ENCODE data around the gene SNAPC2. TPM values are rescaled to one million over a fixed set of nuclear protein-coding genes. Genes with fewer than 3 reads are reported as not detected.

SNAPC2 gene
- total and polyA plus RNA-seq, 2 experiments from 2014 or later: 33.7 to 47.2 TPM

DNA sequence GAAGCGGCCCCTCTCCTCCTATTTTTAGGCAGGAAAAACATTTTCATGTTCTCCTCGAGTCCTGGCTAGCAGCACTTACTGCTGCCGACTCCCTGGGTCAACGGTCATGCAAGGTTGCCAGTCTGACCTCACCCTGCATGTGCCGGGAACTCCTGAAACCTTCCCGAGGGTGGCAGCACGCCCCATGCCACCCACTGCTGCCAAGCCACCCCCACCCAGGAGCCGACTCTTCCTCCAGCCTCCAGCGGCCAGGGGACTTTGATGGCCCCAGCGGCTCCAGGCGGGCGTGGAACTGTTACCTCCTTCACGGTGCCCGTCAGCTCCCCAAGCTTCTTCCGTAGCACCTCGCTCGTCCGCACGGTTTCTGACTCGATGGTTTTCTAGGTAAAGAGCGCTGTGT lies 14.6 kb downstream of the SNAPC2 start:
- no peaks in the 10 kb centered on the region for H4K20me1 ChIP-seq (ENCODE audit: insufficient read depth)

DNA sequence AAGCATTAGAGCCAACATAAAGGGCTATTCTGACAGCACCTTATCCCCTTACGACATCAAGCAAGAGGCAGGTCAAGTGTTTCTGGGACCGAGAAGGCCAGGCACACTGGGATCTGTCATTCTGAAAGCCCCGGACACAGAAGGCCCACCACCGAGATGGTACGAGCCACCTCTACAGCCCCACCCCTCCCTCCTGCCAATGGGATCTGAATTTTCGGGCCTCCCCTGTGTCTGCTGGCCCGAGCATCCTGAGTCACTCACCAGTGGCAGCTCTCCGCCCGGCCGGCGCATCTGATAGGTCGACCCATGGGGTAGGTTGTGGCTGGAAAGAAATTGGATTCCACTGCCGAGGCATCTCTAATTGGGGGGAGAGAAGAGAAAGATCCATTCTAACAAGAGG lies 20.7 kb downstream of the SNAPC2 start:
- Histone ChIP-seq H4K20me1 (ENCODE audit: insufficient read depth) (no peaks in the 10 kb centered on the region), H2AFZ (no peak overlapping the region), H3K79me2 (ENCODE audit: insufficient read depth) (peaks cover 69% of the 10 kb centered on the region), H3K9me3 (ENCODE audit: low read depth) (no peaks in the 10 kb centered on the region), H3K27ac (no peak overlapping the region), H3K9me2 (ENCODE audit: insufficient read depth) (no peaks in the 10 kb centered on the region), H3K27me3 (replicated peaks; ENCODE audit: insufficient read depth) (no peaks in the 10 kb centered on the region), H3K4me3 (no peak overlapping the region), H3K9ac (no peak overlapping the region), H3F3A (ENCODE audit: insufficient read depth) (no peaks in the 10 kb centered on the region), H3K4me2 (ENCODE audit: unreplicated experiment) (no peak overlapping the region), H3K36me3 (ENCODE audit: low read depth) (peaks cover 26% of the 10 kb centered on the region; the same call in 1 of the 2 replicates), H3K4me1 (ENCODE audit: insufficient read depth) (peaks cover 5% of the 10 kb centered on the region; the same call in 1 of the 2 replicates)
- WGBS, 2 experiments (ENCODE audit: low coverage in 1 of 2, low lambda C conversion rate in 2 of 2, missing lambda C conversion rate in 2 of 2): 88 to 91% methylated on average over 13 of the region's 13 CpGs
- DNase-seq: no peak
- TF ChIP-seq EZH2phosphoT487 (IDR thresholded peaks at IDR 0.05; ENCODE audit: insufficient read depth, low read depth) (no peak), EZH2 (IDR thresholded peaks at IDR 0.05; ENCODE audit: insufficient read depth, poor library complexity, severe bottlenecking) (no peak)
- in situ Hi-C loops (cut with MboI): no loop called here

More for the DNA sequence above, 14.6 kb downstream of the SNAPC2 start:
- Histone ChIP-seq H3K36me3 (ENCODE audit: low read depth) (peaks cover 51% of the 10 kb centered on the region; the same call in 1 of the 2 replicates), H3K4me3 (no peak overlapping the region), H2AFZ (no peak overlapping the region), H3K27me3 (replicated peaks; ENCODE audit: insufficient read depth) (no peaks in the 10 kb centered on the region), H3K9me3 (ENCODE audit: low read depth) (no peaks in the 10 kb centered on the region), H3K9me2 (ENCODE audit: insufficient read depth) (no peaks in the 10 kb centered on the region), H3K9ac (no peak overlapping the region), H3K79me2 (ENCODE audit: insufficient read depth) (peaks cover 37% of the 10 kb centered on the region), H3K27ac (no peak overlapping the region), H3F3A (ENCODE audit: insufficient read depth) (peaks cover 13% of the 10 kb centered on the region), H3K4me2 (ENCODE audit: unreplicated experiment) (no peak overlapping the region), H3K4me1 (ENCODE audit: insufficient read depth) (peaks cover 2% of the 10 kb centered on the region)
- DNase-seq: no peak
- WGBS, 2 experiments (ENCODE audit: low coverage in 1 of 2, low lambda C conversion rate in 2 of 2, missing lambda C conversion rate in 2 of 2): 90 to 91% methylated on average over 20 to 21 of the region's 21 CpGs
- TF ChIP-seq EZH2phosphoT487 (IDR thresholded peaks at IDR 0.05; ENCODE audit: insufficient read depth, low read depth) (no peak), EZH2 (IDR thresholded peaks at IDR 0.05; ENCODE audit: insufficient read depth, poor library complexity, severe bottlenecking) (no peak)
- in situ Hi-C loops (cut with MboI): no loop called here

DNA sequence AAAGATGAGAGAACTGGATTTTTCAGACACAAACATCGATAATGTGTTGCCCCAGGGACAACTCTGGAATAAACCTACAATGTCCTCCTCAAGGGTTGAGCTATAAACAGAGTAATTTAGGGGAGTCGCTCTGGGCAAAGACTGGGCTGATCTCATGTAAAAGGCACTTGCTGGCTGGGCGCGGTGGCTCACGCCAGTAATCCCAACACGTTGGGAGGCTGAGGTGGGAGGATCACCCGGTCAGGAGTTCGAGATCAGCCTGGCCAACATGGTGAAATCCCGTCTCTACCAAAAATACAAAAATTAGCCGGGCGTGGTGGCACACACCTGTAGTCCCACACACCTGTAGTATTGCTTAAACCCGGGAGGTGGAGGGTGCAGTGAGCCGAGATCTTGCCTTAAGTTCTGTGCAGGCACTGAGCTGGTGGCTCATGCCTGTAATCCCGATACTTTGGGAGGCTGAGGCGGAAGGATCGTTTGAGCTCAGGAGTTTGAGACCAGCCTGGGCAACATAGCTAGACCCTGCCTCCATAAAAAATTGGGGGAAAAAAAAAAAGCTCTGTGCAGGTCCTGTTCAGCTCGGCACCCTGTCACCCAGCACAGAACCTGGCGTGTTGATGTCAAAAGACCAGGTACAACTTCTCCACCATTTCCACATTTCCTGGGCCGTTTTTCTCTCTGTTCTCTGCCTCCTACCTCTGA lies 21.9 kb downstream of the SNAPC2 start:
- Histone ChIP-seq H2AFZ (no peak overlapping the region), H3K27ac (no peak overlapping the region), H3F3A (ENCODE audit: insufficient read depth) (no peaks in the 10 kb centered on the region), H3K79me2 (ENCODE audit: insufficient read depth) (peaks cover 59% of the 10 kb centered on the region), H3K4me3 (peak overlapping the region; percentile 96), H4K20me1 (ENCODE audit: insufficient read depth) (no peaks in the 10 kb centered on the region), H3K4me1 (ENCODE audit: insufficient read depth) (peaks cover 5% of the 10 kb centered on the region; the same call in 1 of the 2 replicates), H3K4me2 (ENCODE audit: unreplicated experiment) (peak overlapping the region; percentile 84), H3K27me3 (replicated peaks; ENCODE audit: insufficient read depth) (no peaks in the 10 kb centered on the region), H3K9me3 (ENCODE audit: low read depth) (no peaks in the 10 kb centered on the region), H3K9ac (peak overlapping the region; percentile 99; the same call in 1 of the 2 replicates), H3K36me3 (ENCODE audit: low read depth) (peaks cover 15% of the 10 kb centered on the region; the same call in 1 of the 2 replicates), H3K9me2 (ENCODE audit: insufficient read depth) (no peaks in the 10 kb centered on the region)
- no peak for DNase-seq
- 89 to 92% methylated on average over 19 of the region's 19 CpGs for WGBS, 2 experiments (ENCODE audit: low coverage in 1 of 2, low lambda C conversion rate in 2 of 2, missing lambda C conversion rate in 2 of 2)
- in situ Hi-C loops (cut with MboI): no loop called here
- TF ChIP-seq EZH2 (IDR thresholded peaks at IDR 0.05; ENCODE audit: insufficient read depth, poor library complexity, severe bottlenecking): no peak
- TF ChIP-seq EZH2phosphoT487 (IDR thresholded peaks at IDR 0.05; ENCODE audit: insufficient read depth, low read depth): no peak

DNA sequence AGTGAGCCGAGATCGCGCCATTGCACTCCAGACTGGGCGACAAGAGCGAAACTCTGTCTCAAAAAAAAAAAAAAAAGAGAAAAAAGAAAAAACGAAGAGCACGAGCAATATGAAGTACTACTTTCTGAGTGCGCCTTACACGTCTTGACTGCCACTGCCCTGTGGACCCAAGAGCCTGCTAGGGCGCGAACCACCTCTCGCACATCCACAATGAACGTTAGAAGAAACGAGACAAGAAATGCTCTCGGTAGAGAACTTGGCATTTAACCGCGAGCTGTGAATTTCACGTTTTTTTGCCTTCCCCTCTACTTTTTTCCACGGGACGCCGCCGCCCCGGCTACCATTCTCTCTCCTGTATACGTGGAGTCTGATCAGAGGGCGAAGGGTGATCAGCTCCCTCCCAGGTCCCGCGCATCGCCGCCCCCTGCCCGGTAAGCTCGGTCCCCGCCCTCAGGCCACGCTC lies 22.9 kb downstream of the SNAPC2 start:
- H3K36me3 ChIP-seq (ENCODE audit: low read depth): peaks cover 11% of the 10 kb centered on the region; the same call in 1 of the 2 replicates
- peak overlapping the region; percentile 87 for H3K27ac ChIP-seq
- H3K4me2 ChIP-seq (ENCODE audit: unreplicated experiment): peak overlapping the region; percentile 84
- peaks cover 53% of the 10 kb centered on the region for H3K79me2 ChIP-seq (ENCODE audit: insufficient read depth)
- H4K20me1 ChIP-seq (ENCODE audit: insufficient read depth): no peaks in the 10 kb centered on the region
- DNase-seq: peak; percentile 50
- no peaks in the 10 kb centered on the region for H3K27me3 ChIP-seq (replicated peaks; ENCODE audit: insufficient read depth)
- in situ Hi-C loops (cut with MboI): no loop called here
- TF ChIP-seq EZH2phosphoT487 (IDR thresholded peaks at IDR 0.05; ENCODE audit: insufficient read depth, low read depth) (no peak), EZH2 (IDR thresholded peaks at IDR 0.05; ENCODE audit: insufficient read depth, poor library complexity, severe bottlenecking) (no peak)
- no peaks in the 10 kb centered on the region for H3K9me3 ChIP-seq (ENCODE audit: low read depth)
- peak overlapping the region; percentile 96 for H3K4me3 ChIP-seq
- no peaks in the 10 kb centered on the region for H3K9me2 ChIP-seq (ENCODE audit: insufficient read depth)
- WGBS, 2 experiments (ENCODE audit: low coverage in 1 of 2, low lambda C conversion rate in 2 of 2, missing lambda C conversion rate in 2 of 2): 6 to 9% methylated on average over 25 to 33 of the region's 33 CpGs
- H2AFZ ChIP-seq: peak overlapping the region; percentile 83
- peak overlapping the region; percentile 99 for H3K9ac ChIP-seq
- H3K4me1 ChIP-seq (ENCODE audit: insufficient read depth): peaks cover 5% of the 10 kb centered on the region; the same call in 1 of the 2 replicates
- no peaks in the 10 kb centered on the region for H3F3A ChIP-seq (ENCODE audit: insufficient read depth)
